Measurements from ENCODE around the gene GPR157. TPM values are rescaled to one million over a fixed set of nuclear protein-coding genes. Genes with fewer than 3 reads are reported as not detected.
A peak's percentile ranks its signal among the peaks of the same experiment; 100 is the strongest.

GPR157 gene
- total RNA-seq, 6 experiments from 2014 or later: 5.6 to 12.5 (median 7.0) TPM

GRCh38 chr1:9121496-9122409 lies 7.1 kb downstream of the GPR157 start:
- 77% methylated on average over 8 of the region's 22 CpGs for WGBS (ENCODE audit: insufficient coverage, low coverage, low lambda C conversion rate, missing lambda C conversion rate)
- Histone ChIP-seq H3K27me3 (no peaks in the 10 kb centered on the region), H3K36me3 (no peaks in the 10 kb centered on the region), H3K9me3 (no peaks in the 10 kb centered on the region), H3K27ac (no peak overlapping the region), H3K4me3 (no peak overlapping the region), H3K4me1 (no peaks in the 10 kb centered on the region)
- DNase-seq: peak in 1 of 3 donors; percentile 32
- ATAC-seq: peak in 2 of 4 donors; percentile 9 to 22
- TF ChIP-seq CTCF (IDR thresholded peaks at IDR 0.05) (no peak), POLR2A (IDR thresholded peaks at IDR 0.05) (no peak)
- intact Hi-C loops (cut with DNase I): no loop called here

- WGBS (ENCODE audit: insufficient coverage, low coverage, low lambda C conversion rate, missing lambda C conversion rate): 58% methylated on average over 5 of the region's 9 CpGs
Observed at GRCh38 chr1:9120312-9120958, 8.5 kb downstream of the GPR157 start.

GRCh38 chr1:9119745-9120144 lies 9.2 kb downstream of the GPR157 start:
- Histone ChIP-seq H3K4me3 (no peak overlapping the region), H3K9me3 (no peaks in the 10 kb centered on the region), H3K27ac (no peak overlapping the region), H3K27me3 (no peaks in the 10 kb centered on the region), H3K4me1 (no peaks in the 10 kb centered on the region), H3K36me3 (no peaks in the 10 kb centered on the region)
- no peak for ATAC-seq
- WGBS (ENCODE audit: insufficient coverage, low coverage, low lambda C conversion rate, missing lambda C conversion rate): no CpG with 5 or more reads among the region's 9 CpGs
- TF ChIP-seq CTCF (IDR thresholded peaks at IDR 0.05) (no peak), POLR2A (IDR thresholded peaks at IDR 0.05) (no peak)
- DNase-seq: peak in 1 of 3 donors; percentile 41
- intact Hi-C loops (cut with DNase I): no loop called here

More at GRCh38 chr1:9120312-9120958, 8.5 kb downstream of the GPR157 start:
- no peak for TF ChIP-seq POLR2A (IDR thresholded peaks at IDR 0.05)
- TF ChIP-seq CTCF (IDR thresholded peaks at IDR 0.05): no peak
- H3K9me3 ChIP-seq: no peaks in the 10 kb centered on the region
- no peaks in the 10 kb centered on the region for H3K4me1 ChIP-seq
- H3K36me3 ChIP-seq: no peaks in the 10 kb centered on the region
- DNase-seq: peak in 1 of 3 donors; percentile 40
- intact Hi-C loops (cut with DNase I): no loop called here
- peak in 1 of 4 donors; percentile 24 for ATAC-seq
- H3K4me3 ChIP-seq: no peak overlapping the region
- H3K27ac ChIP-seq: no peak overlapping the region
- H3K27me3 ChIP-seq: no peaks in the 10 kb centered on the region

- H3K27me3 ChIP-seq: no peaks in the 10 kb centered on the region
- ATAC-seq (peak in 1 of 4 donors; percentile 25), DNase-seq (peak in 1 of 3 donors; percentile 47)
- WGBS (ENCODE audit: insufficient coverage, low coverage, low lambda C conversion rate, missing lambda C conversion rate): 90% methylated on average over 3 of the region's 7 CpGs
- no peak overlapping the region for H3K4me3 ChIP-seq
- no peaks in the 10 kb centered on the region for H3K36me3 ChIP-seq
- no peaks in the 10 kb centered on the region for H3K9me3 ChIP-seq
- no peak overlapping the region for H3K27ac ChIP-seq
- intact Hi-C loops (cut with DNase I): no loop called here
- no peak for TF ChIP-seq POLR2A (IDR thresholded peaks at IDR 0.05)
- no peak for TF ChIP-seq CTCF (IDR thresholded peaks at IDR 0.05)
- peaks cover 0 to 4% (median 2%) of the 10 kb centered on the region in 4 donors for H3K4me1 ChIP-seq
Observed at GRCh38 chr1:9118186-9118585, 10.7 kb downstream of the GPR157 start.

All from right lobe of liver (tissue), 6 donors.